Activated naive CD8-positive, alpha-beta T cell treated with anti-CD3 and anti-CD28 coated beads for 36 hours (primary cell): ENCODE data around the gene PRG3. TPM values are rescaled to one million over a fixed set of nuclear protein-coding genes. Genes with fewer than 3 reads are reported as not detected.

Source experiments
- DNase-seq: peaks from one replicate; pipeline ENCODE4 v3.0.0; 2021
- H3K27ac Mint-ChIP-seq: one replicate; pipeline ENCODE4 v1.8.0; 2022; ENCODE audit warnings: mild to moderate bottlenecking, moderate library complexity, mixed read lengths
- H3K27me3 Mint-ChIP-seq: one replicate; pipeline ENCODE4 v1.8.0; 2022; ENCODE audit warnings: mild to moderate bottlenecking, mixed read lengths
- H3K36me3 Mint-ChIP-seq: one replicate; pipeline ENCODE4 v1.8.0; 2021; ENCODE audit warnings: mild to moderate bottlenecking, mixed read lengths
- H3K4me1 Mint-ChIP-seq: one replicate; pipeline ENCODE4 v1.8.0; 2021; ENCODE audit warnings: mixed read lengths
- H3K4me3 Mint-ChIP-seq: one replicate; pipeline ENCODE4 v1.8.0; 2022; ENCODE audit warnings: mild to moderate bottlenecking, moderate library complexity, mixed read lengths
- H3K9me3 Mint-ChIP-seq: one replicate; pipeline ENCODE4 v1.8.0; 2022; ENCODE audit warnings: mixed read lengths
- total RNA-seq, 2 experiments: library from RNA; stranded (reverse); gene quantifications; one replicate each; pipeline ENCODE4 v1.2.3, GENCODE V29; 2021

The PRG3 gene
- total RNA-seq, 2 experiments from 2014 or later = not detected

- no peak for DNase-seq
- H3K4me1 Mint-ChIP-seq = peaks cover 30% of the 10 kb centered on the region
- peaks cover 41% of the 10 kb centered on the region for H3K36me3 Mint-ChIP-seq
- no peaks in the 10 kb centered on the region for H3K27me3 Mint-ChIP-seq
- H3K9me3 Mint-ChIP-seq = no peaks in the 10 kb centered on the region
- H3K27ac Mint-ChIP-seq = no peak overlapping the region
- no peak overlapping the region for H3K4me3 Mint-ChIP-seq
These were observed 21.4 kb upstream of the PRG3 start for GRCh38 chr11:57402188-57403002.

GRCh38 chr11:57399972-57400578 lies 19.1 kb upstream of the PRG3 start:
- Mint-ChIP-seq H3K27ac (no peak overlapping the region), H3K4me3 (no peak overlapping the region), H3K9me3 (no peaks in the 10 kb centered on the region), H3K27me3 (no peaks in the 10 kb centered on the region), H3K36me3 (peaks cover 19% of the 10 kb centered on the region), H3K4me1 (peaks cover 8% of the 10 kb centered on the region)
- no peak for DNase-seq

GRCh38 chr11:57399221-57399620 lies 18.3 kb upstream of the PRG3 start:
- Mint-ChIP-seq H3K27ac (no peak overlapping the region), H3K4me1 (peaks cover 3% of the 10 kb centered on the region), H3K9me3 (no peaks in the 10 kb centered on the region), H3K36me3 (peaks cover 12% of the 10 kb centered on the region), H3K27me3 (no peaks in the 10 kb centered on the region), H3K4me3 (no peak overlapping the region)
- DNase-seq = no peak

- no peaks in the 10 kb centered on the region for H3K9me3 Mint-ChIP-seq
- no peak overlapping the region for H3K4me3 Mint-ChIP-seq
- no peak for DNase-seq
- peaks cover under 1% of the 10 kb centered on the region for H3K36me3 Mint-ChIP-seq
- no peaks in the 10 kb centered on the region for H3K4me1 Mint-ChIP-seq
- H3K27me3 Mint-ChIP-seq = no peaks in the 10 kb centered on the region
- no peak overlapping the region for H3K27ac Mint-ChIP-seq
These were observed 16.5 kb upstream of the PRG3 start for GRCh38 chr11:57397394-57397990.

- no peak for DNase-seq
- no peak overlapping the region for H3K4me3 Mint-ChIP-seq
- no peaks in the 10 kb centered on the region for H3K36me3 Mint-ChIP-seq
- H3K9me3 Mint-ChIP-seq = no peaks in the 10 kb centered on the region
- H3K27me3 Mint-ChIP-seq = no peaks in the 10 kb centered on the region
- no peaks in the 10 kb centered on the region for H3K4me1 Mint-ChIP-seq
- H3K27ac Mint-ChIP-seq = no peak overlapping the region
These were observed 15.8 kb upstream of the PRG3 start for GRCh38 chr11:57396744-57397143.

- Mint-ChIP-seq H3K9me3 (no peaks in the 10 kb centered on the region), H3K4me1 (no peaks in the 10 kb centered on the region), H3K27me3 (no peaks in the 10 kb centered on the region), H3K27ac (no peak overlapping the region), H3K4me3 (no peak overlapping the region), H3K36me3 (no peaks in the 10 kb centered on the region)
- DNase-seq = no peak
These were observed 15.1 kb upstream of the PRG3 start for GRCh38 chr11:57395905-57396623.

GRCh38 chr11:57394203-57394965 lies 13.4 kb upstream of the PRG3 start:
- Mint-ChIP-seq H3K4me3 (no peak overlapping the region), H3K4me1 (no peaks in the 10 kb centered on the region), H3K36me3 (no peaks in the 10 kb centered on the region), H3K27me3 (no peaks in the 10 kb centered on the region), H3K27ac (no peak overlapping the region), H3K9me3 (no peaks in the 10 kb centered on the region)
- DNase-seq = no peak

GRCh38 chr11:57392763-57393105 lies 11.8 kb upstream of the PRG3 start:
- Mint-ChIP-seq H3K4me1 (no peaks in the 10 kb centered on the region), H3K27me3 (no peaks in the 10 kb centered on the region), H3K4me3 (no peak overlapping the region), H3K9me3 (no peaks in the 10 kb centered on the region), H3K27ac (no peak overlapping the region), H3K36me3 (no peaks in the 10 kb centered on the region)
- no peak for DNase-seq

- Mint-ChIP-seq H3K4me3 (no peak overlapping the region), H3K4me1 (no peaks in the 10 kb centered on the region), H3K9me3 (no peaks in the 10 kb centered on the region), H3K27me3 (no peaks in the 10 kb centered on the region), H3K27ac (no peak overlapping the region), H3K36me3 (no peaks in the 10 kb centered on the region)
- DNase-seq = no peak
These were observed 11.3 kb upstream of the PRG3 start for GRCh38 chr11:57392066-57392762.

GRCh38 chr11:57391539-57391938 lies 10.6 kb upstream of the PRG3 start:
- Mint-ChIP-seq H3K27me3 (no peaks in the 10 kb centered on the region), H3K36me3 (no peaks in the 10 kb centered on the region), H3K4me3 (no peak overlapping the region), H3K9me3 (no peaks in the 10 kb centered on the region), H3K27ac (no peak overlapping the region), H3K4me1 (no peaks in the 10 kb centered on the region)
- no peak for DNase-seq

- Mint-ChIP-seq H3K4me3 (no peak overlapping the region), H3K27ac (no peak overlapping the region), H3K27me3 (no peaks in the 10 kb centered on the region), H3K9me3 (no peaks in the 10 kb centered on the region), H3K4me1 (no peaks in the 10 kb centered on the region), H3K36me3 (no peaks in the 10 kb centered on the region)
- no peak for DNase-seq
These were observed 10.2 kb upstream of the PRG3 start for GRCh38 chr11:57391111-57391510.

GRCh38 chr11:57390535-57390934 lies 9.6 kb upstream of the PRG3 start, which contains the start of gene PRG2:
TSS of gene PRG2 (minus strand) at chr11:57390650. CDS start at chr11:57389944, 706 bp downstream.
- Mint-ChIP-seq H3K27ac (no peak within 1 kb of the TSS), H3K27me3 (no peaks in the 10 kb centered on the region)

GRCh38 chr11:57387289-57388030 lies 6.5 kb upstream of the PRG3 start:
- Mint-ChIP-seq H3K4me3 (no peak overlapping the region), H3K4me1 (no peaks in the 10 kb centered on the region), H3K9me3 (no peaks in the 10 kb centered on the region), H3K27me3 (no peaks in the 10 kb centered on the region), H3K36me3 (no peaks in the 10 kb centered on the region), H3K27ac (no peak overlapping the region)
- no peak for DNase-seq

More at GRCh38 chr11:57390535-57390934, 9.6 kb upstream of the PRG3 start, which contains the start of gene PRG2:
- no peak within 1 kb of the TSS for H3K4me3 Mint-ChIP-seq
- no peak for DNase-seq
- no peaks in the 10 kb centered on the region for H3K9me3 Mint-ChIP-seq
- no peaks in the 10 kb centered on the region for H3K4me1 Mint-ChIP-seq
- H3K36me3 Mint-ChIP-seq = no peaks in the 10 kb centered on the region
